ENCODE measurements around the gene MDM2.

- TF ChIP-seq CTCF (IDR thresholded peaks at IDR 0.05) (no peak), POLR2A (IDR thresholded peaks at IDR 0.05) (no peak)
Observed at GRCh38 chr12:68877583-68877982, 69.6 kb downstream of the MDM2 start.
